ENCODE data around the gene LIM2.

Gene LIM2

DNA sequence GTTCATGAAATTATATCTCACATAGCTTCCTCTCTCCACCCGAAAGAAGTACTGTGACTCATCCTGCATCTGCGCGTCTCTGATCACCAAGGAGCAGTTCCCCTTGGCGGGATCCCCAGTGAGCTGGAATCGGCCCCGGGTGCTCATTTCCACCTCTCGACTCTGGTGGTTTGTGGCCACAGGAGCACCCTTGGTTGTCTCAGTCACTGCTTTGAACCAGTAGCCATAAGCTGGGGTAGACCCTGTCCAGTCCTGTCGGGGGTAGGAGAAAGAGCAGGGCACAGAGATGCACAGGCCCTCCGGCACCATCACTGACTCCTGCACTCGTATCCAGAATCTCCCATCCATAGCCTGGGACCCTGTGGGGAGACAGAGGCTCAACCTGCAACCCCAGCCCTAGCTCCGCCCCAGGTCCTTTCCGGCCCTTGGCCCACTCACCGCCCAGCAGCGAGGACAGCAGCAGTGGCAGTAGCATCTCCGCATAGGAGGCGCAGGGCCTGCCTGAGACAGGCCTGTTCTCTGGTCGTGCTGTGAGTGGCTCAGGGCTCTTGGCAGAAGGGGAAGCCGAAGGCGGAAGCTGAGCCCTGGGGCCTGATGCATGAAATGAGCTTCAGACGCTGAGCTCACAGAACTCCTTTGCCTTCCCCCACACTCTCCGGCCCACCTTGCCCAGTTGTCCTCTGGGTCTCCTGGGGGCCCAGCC is 29.5 kb upstream of the LIM2 start, which contains the start of gene SIGLEC10:
Gene SIGLEC10 (minus strand): TSS at position 536 of the 703 bp plus-strand sequence. CDS start 61 bp downstream, at position 475.
- TF ChIP-seq TAF1 (IDR thresholded peaks at IDR 0.05; ENCODE audit: low read depth): no peak
- TF ChIP-seq FOXM1 (IDR thresholded peaks at IDR 0.05; ENCODE audit: borderline replicate concordance, low read depth): no peak
- TF ChIP-seq, protein P1, sequence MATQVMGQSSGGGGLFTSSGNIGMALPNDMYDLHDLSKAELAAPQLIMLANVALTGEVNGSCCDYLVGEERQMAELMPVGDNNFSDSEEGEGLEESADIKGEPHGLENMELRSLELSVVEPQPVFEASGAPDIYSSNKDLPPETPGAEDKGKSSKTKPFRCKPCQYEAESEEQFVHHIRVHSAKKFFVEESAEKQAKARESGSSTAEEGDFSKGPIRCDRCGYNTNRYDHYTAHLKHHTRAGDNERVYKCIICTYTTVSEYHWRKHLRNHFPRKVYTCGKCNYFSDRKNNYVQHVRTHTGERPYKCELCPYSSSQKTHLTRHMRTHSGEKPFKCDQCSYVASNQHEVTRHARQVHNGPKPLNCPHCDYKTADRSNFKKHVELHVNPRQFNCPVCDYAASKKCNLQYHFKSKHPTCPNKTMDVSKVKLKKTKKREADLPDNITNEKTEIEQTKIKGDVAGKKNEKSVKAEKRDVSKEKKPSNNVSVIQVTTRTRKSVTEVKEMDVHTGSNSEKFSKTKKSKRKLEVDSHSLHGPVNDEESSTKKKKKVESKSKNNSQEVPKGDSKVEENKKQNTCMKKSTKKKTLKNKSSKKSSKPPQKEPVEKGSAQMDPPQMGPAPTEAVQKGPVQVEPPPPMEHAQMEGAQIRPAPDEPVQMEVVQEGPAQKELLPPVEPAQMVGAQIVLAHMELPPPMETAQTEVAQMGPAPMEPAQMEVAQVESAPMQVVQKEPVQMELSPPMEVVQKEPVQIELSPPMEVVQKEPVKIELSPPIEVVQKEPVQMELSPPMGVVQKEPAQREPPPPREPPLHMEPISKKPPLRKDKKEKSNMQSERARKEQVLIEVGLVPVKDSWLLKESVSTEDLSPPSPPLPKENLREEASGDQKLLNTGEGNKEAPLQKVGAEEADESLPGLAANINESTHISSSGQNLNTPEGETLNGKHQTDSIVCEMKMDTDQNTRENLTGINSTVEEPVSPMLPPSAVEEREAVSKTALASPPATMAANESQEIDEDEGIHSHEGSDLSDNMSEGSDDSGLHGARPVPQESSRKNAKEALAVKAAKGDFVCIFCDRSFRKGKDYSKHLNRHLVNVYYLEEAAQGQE (IDR thresholded peaks at IDR 0.05; ENCODE audit: low read depth): no peak
- TF ChIP-seq RAD21 (IDR thresholded peaks at IDR 0.05; ENCODE audit: low read depth): no peak
- no peak for TF ChIP-seq CREB1 (IDR thresholded peaks at IDR 0.05; ENCODE audit: low read depth)
- no peak for TF ChIP-seq EP300 (IDR thresholded peaks at IDR 0.05; ENCODE audit: borderline replicate concordance)
- no peak for TF ChIP-seq USF1 (IDR thresholded peaks at IDR 0.05)
- TF ChIP-seq YY1 (IDR thresholded peaks at IDR 0.05; ENCODE audit: low read depth): no peak
- no peak for TF ChIP-seq TEAD4 (IDR thresholded peaks at IDR 0.05)
- no peak for TF ChIP-seq TCF12 (IDR thresholded peaks at IDR 0.05; ENCODE audit: low read depth)
- TF ChIP-seq ZBTB7A (IDR thresholded peaks at IDR 0.05; ENCODE audit: low read depth): no peak

DNA sequence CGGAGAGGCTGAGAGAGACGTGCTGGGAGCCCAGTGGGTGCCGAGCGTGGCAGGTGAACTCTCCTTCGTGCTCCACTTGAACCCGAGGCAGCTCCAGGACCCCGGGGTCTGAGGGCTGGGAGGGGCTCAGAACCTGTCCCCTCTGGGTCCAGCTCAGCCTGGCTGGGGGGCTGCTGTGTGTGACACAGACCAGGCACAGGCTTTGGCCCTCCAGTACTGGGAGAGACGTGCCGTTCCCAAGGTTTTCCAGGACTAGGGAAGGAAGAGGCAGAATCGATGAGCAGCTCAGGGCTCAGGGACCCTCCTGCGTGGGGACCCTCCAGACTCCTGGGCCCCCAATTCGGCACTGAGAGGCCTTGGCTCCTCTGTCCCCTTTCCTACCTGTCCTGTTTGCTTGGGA is 27.4 kb upstream of the LIM2 start:
- TF ChIP-seq TAF1 (IDR thresholded peaks at IDR 0.05; ENCODE audit: low read depth) (no peak), RAD21 (IDR thresholded peaks at IDR 0.05; ENCODE audit: low read depth) (no peak), EGR1 (IDR thresholded peaks at IDR 0.05) (no peak), EP300 (IDR thresholded peaks at IDR 0.05; ENCODE audit: borderline replicate concordance) (no peak), YY1 (IDR thresholded peaks at IDR 0.05; ENCODE audit: low read depth) (no peak), ZBTB7A (IDR thresholded peaks at IDR 0.05; ENCODE audit: low read depth) (no peak), TEAD4 (IDR thresholded peaks at IDR 0.05) (no peak), TCF12 (IDR thresholded peaks at IDR 0.05; ENCODE audit: low read depth) (no peak), NFIC (IDR thresholded peaks at IDR 0.05) (no peak), FOXM1 (IDR thresholded peaks at IDR 0.05; ENCODE audit: borderline replicate concordance, low read depth) (no peak)
- TF ChIP-seq, protein P2, sequence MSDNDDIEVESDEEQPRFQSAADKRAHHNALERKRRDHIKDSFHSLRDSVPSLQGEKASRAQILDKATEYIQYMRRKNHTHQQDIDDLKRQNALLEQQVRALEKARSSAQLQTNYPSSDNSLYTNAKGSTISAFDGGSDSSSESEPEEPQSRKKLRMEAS (IDR thresholded peaks at IDR 0.05): no peak

DNA sequence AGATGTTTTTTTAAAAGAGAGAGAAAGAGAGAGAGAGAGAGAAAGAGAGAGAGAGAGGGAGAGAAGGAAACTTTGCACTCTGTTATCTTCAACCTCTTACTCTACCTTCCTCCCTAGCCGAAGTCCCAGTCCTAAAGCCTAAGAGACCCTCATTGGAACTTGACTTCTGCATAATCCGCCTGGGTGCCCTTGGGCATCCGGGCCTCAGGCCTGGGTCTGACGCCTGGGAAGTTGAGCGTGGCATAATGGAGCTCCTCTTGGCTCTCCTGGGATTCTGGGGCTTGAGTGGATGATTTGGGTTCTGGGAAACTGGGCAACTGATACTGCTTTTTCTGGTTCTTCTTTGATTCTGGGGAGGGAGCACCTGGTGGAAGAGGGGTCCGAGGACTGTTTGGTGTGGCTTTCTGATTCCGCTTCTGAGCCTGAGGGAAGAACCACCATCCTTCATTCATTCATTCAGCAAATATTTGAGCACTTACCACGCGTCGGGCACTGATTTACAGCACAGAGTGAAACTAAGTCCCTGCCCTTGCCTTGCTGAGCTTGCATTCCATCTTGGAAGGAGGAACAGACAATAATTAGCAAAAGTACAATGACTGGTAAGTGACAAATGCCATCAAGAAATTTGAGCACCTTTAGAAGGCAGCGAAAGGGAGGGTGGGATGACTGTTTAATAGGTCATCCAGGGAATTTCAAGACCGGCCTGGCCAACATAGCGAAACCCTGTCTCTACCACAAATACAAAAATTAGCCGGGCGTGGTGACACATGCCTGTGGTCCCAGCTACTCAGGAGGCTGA is 23.4 kb upstream of the LIM2 start:
- TF ChIP-seq FOXM1 (IDR thresholded peaks at IDR 0.05; ENCODE audit: borderline replicate concordance, low read depth) (no peak), CEBPB (IDR thresholded peaks at IDR 0.05) (no peak), YY1 (IDR thresholded peaks at IDR 0.05; ENCODE audit: low read depth) (no peak), USF1 (IDR thresholded peaks at IDR 0.05) (no peak), NFIC (IDR thresholded peaks at IDR 0.05) (no peak), RAD21 (IDR thresholded peaks at IDR 0.05; ENCODE audit: low read depth) (no peak), TEAD4 (IDR thresholded peaks at IDR 0.05) (no peak), CREB1 (IDR thresholded peaks at IDR 0.05; ENCODE audit: low read depth) (no peak), EP300 (IDR thresholded peaks at IDR 0.05; ENCODE audit: borderline replicate concordance) (no peak), TAF1 (IDR thresholded peaks at IDR 0.05; ENCODE audit: low read depth) (no peak), ZBTB7A (IDR thresholded peaks at IDR 0.05; ENCODE audit: low read depth) (no peak), EGR1 (IDR thresholded peaks at IDR 0.05) (no peak), TCF12 (IDR thresholded peaks at IDR 0.05; ENCODE audit: low read depth) (no peak)
- TF ChIP-seq, protein P2 (IDR thresholded peaks at IDR 0.05): no peak
- TF ChIP-seq, protein P1 (IDR thresholded peaks at IDR 0.05; ENCODE audit: low read depth): no peak

- no peak for TF ChIP-seq ZBTB7A (IDR thresholded peaks at IDR 0.05; ENCODE audit: low read depth)
- peak; percentile 29; the same call in 1 of the 2 replicates for TF ChIP-seq RAD21 (IDR thresholded peaks at IDR 0.05; ENCODE audit: low read depth)
Measured at GRCh38 chr19:51407511-51408131, 19.8 kb upstream of the LIM2 start.

- TF ChIP-seq USF1 (IDR thresholded peaks at IDR 0.05) (no peak), TCF12 (IDR thresholded peaks at IDR 0.05; ENCODE audit: low read depth) (no peak), NFIC (IDR thresholded peaks at IDR 0.05) (no peak), FOXM1 (IDR thresholded peaks at IDR 0.05; ENCODE audit: borderline replicate concordance, low read depth) (no peak), EP300 (IDR thresholded peaks at IDR 0.05; ENCODE audit: borderline replicate concordance) (no peak), YY1 (IDR thresholded peaks at IDR 0.05; ENCODE audit: low read depth) (no peak), ZBTB7A (IDR thresholded peaks at IDR 0.05; ENCODE audit: low read depth) (no peak), EGR1 (IDR thresholded peaks at IDR 0.05) (no peak), TEAD4 (IDR thresholded peaks at IDR 0.05) (no peak), CREB1 (IDR thresholded peaks at IDR 0.05; ENCODE audit: low read depth) (no peak), TAF1 (IDR thresholded peaks at IDR 0.05; ENCODE audit: low read depth) (no peak), RAD21 (IDR thresholded peaks at IDR 0.05; ENCODE audit: low read depth) (no peak)
- TF ChIP-seq, protein P1 (IDR thresholded peaks at IDR 0.05; ENCODE audit: low read depth): no peak
Measured at GRCh38 chr19:51402117-51402516, 14.3 kb upstream of the LIM2 start.
